RWPE2 (cell line): ENCODE measurements around the gene NFKBIZ.
"Not testable (repeated sequence)": the region's sequence is repeated elsewhere in the genome, so short reads cannot be mapped to it uniquely, and the experiment has no call there.

Experiments used
- ATAC-seq: fragments of 200-7000 bp; cut with Tn5 transposase; 3 replicates; pipeline ENCODE4 v1.9.1; 2021; ENCODE audit warnings: low read depth
- DNase-seq: peaks from one replicate; pipeline ENCODE4 v3.0.0-alpha.2; 2020; ENCODE audit warnings: low spot score
- H3K27ac ChIP-seq: fragments of 450-650 bp; 2 replicates; pipeline ENCODE4 v1.5.1; 2017; ENCODE audit warnings: mild to moderate bottlenecking; ENCODE audit not compliant: poor library complexity, severe bottlenecking
- H3K27me3 ChIP-seq: fragments of 250-450 bp; sonication (Bioruptor Pico); 2 replicates; pipeline ENCODE4 v1.5.1; 2021; ENCODE audit warnings: mild to moderate bottlenecking, moderate library complexity; ENCODE audit not compliant: insufficient read depth, poor library complexity, severe bottlenecking
- H3K36me3 ChIP-seq: fragments of 250-450 bp; sonication (Bioruptor Pico); 2 replicates; pipeline ENCODE4 v1.5.1; 2020; ENCODE audit warnings: low read depth, mild to moderate bottlenecking, moderate library complexity
- H3K4me1 ChIP-seq: fragments of 250-450 bp; sonication (Bioruptor Pico); 2 replicates; pipeline ENCODE4 v1.5.1; 2021; ENCODE audit warnings: mild to moderate bottlenecking, moderate library complexity; ENCODE audit not compliant: insufficient read depth, poor library complexity, severe bottlenecking
- H3K4me3 ChIP-seq: fragments of 250-450 bp; sonication (Bioruptor Pico); 2 replicates; pipeline ENCODE4 v1.5.1; 2021; ENCODE audit warnings: mild to moderate bottlenecking, moderate library complexity; ENCODE audit not compliant: severe bottlenecking
- H3K9me3 ChIP-seq: fragments of 250-450 bp; sonication (Bioruptor Pico); 2 replicates; pipeline ENCODE4 v1.5.1; 2021; ENCODE audit warnings: mild to moderate bottlenecking, moderate library complexity; ENCODE audit not compliant: severe bottlenecking
- TF ChIP-seq, protein P1 (sequence below): fragments of 450-650 bp; IDR thresholded peaks from one replicate; pipeline ENCODE4 v1.5.1; 2017; ENCODE audit warnings: mild to moderate bottlenecking, moderate library complexity; ENCODE audit not compliant: poor library complexity, severe bottlenecking

Gene NFKBIZ

GRCh38 chr3:101903451-101903871, 54.1 kb downstream of the NFKBIZ start:
- peak; percentile 40; the same call in 1 of the 3 replicates for ATAC-seq
- H3K9me3 ChIP-seq, result no peaks in the 10 kb centered on the region
- TF ChIP-seq, protein P1, sequence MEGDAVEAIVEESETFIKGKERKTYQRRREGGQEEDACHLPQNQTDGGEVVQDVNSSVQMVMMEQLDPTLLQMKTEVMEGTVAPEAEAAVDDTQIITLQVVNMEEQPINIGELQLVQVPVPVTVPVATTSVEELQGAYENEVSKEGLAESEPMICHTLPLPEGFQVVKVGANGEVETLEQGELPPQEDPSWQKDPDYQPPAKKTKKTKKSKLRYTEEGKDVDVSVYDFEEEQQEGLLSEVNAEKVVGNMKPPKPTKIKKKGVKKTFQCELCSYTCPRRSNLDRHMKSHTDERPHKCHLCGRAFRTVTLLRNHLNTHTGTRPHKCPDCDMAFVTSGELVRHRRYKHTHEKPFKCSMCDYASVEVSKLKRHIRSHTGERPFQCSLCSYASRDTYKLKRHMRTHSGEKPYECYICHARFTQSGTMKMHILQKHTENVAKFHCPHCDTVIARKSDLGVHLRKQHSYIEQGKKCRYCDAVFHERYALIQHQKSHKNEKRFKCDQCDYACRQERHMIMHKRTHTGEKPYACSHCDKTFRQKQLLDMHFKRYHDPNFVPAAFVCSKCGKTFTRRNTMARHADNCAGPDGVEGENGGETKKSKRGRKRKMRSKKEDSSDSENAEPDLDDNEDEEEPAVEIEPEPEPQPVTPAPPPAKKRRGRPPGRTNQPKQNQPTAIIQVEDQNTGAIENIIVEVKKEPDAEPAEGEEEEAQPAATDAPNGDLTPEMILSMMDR, result no peak
- H3K36me3 ChIP-seq, result no peaks in the 10 kb centered on the region
- peak overlapping the region; percentile 47 for H3K27ac ChIP-seq
- no peak for DNase-seq
- peaks cover 19% of the 10 kb centered on the region for H3K4me1 ChIP-seq
- no peaks in the 10 kb centered on the region for H3K27me3 ChIP-seq
- no peak overlapping the region for H3K4me3 ChIP-seq

GRCh38 chr3:101905573-101905972, 56.3 kb downstream of the NFKBIZ start:
- H3K4me1 ChIP-seq, result peaks cover 19% of the 10 kb centered on the region
- not testable (repeated sequence) for H3K27ac ChIP-seq, H3K36me3 ChIP-seq, ATAC-seq, H3K4me3 ChIP-seq, DNase-seq, H3K9me3 ChIP-seq, H3K27me3 ChIP-seq
